H1 (cell line): ENCODE results near the gene SMYD3. TPM values are rescaled to one million over a fixed set of nuclear protein-coding genes. Genes with fewer than 3 reads are reported as not detected.

ENCODE experiments used
- KDM1A ChIP-seq: fragments of 200-600, 300-600 bp; sonication (generic); IDR thresholded peaks from 2 replicates; pipeline ENCODE4 v1.7.1; 2016; ENCODE audit warnings: mild to moderate bottlenecking, low read length, borderline replicate concordance
- polyA plus RNA-seq, 7 experiments: library from polyadenylated mRNA; depleted of rRNA in 3 of 7; stranded (reverse) in 5 of 7; unstranded in 2 of 7; fragments of >200 nt in 5 of 7; fragments of 200-250 nt in 2 of 7; gene quantifications; 1 replicate in 5 of 7; 2 replicates in 1 of 7; 4 replicates in 1 of 7; pipeline versions ENCODE4 v1.2.1 to v1.2.3, GENCODE V29; 2011 to 2013; ENCODE audit warnings: missing spikeins in 2 of 7, mixed read lengths in 2 of 7
- total RNA-seq: library from RNA; stranded (reverse); fragmentation: NEBNext Ultra II Directional; extraction: Animal tissue kit (Norgen Biotek cat#: 25700); gene quantifications from 2 replicates; pipeline ENCODE4 v1.2.1, GENCODE V29; 2021

The SMYD3 gene
- total and polyA plus RNA-seq, 2 of the 8 experiments (the other 6 are each of a cell fraction or from before 2014, with no cell fraction given), result 17.3 to 25.4 TPM

DNA sequence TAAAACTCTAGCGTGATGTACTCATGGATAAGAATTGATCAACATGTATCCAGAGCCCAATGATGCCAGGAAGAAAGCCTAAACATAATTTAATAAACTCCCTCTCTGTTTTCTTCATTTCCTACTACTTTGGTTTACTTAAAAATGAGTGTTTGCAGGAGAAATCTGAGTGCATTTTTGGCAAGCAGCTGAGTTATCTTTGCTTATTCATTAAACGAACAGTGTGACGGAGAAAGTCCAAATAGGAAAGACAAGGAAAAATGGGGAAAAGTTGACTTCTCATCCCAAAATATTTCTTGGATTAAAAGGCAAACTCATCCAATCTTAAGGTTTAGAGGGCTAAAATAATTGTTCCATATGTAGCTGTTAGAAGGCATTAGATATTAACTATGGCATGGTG lies 496.7 kb downstream of the SMYD3 start (continued):
- TF ChIP-seq KDM1A, result no peak
- TF ChIP-seq, all 59 proteins: peak for 0
